Amniotic epithelial cell (primary cell): ENCODE data around the gene CRKL.
A peak's percentile ranks its signal among the peaks of the same experiment; 100 is the strongest.
"Not testable (repeated sequence)": the region's sequence is repeated elsewhere in the genome, so short reads cannot be mapped to it uniquely, and the experiment has no call there.

Experiments used
- DNase-seq: peaks from one replicate; pipeline ENCODE4 v3.0.0-alpha.2; 2010; ENCODE audit warnings: low read depth

The CRKL gene

GRCh38 chr22:20935049-20935448 lies 17.8 kb downstream of the CRKL start:
- DNase-seq, result not testable (repeated sequence)

DNA sequence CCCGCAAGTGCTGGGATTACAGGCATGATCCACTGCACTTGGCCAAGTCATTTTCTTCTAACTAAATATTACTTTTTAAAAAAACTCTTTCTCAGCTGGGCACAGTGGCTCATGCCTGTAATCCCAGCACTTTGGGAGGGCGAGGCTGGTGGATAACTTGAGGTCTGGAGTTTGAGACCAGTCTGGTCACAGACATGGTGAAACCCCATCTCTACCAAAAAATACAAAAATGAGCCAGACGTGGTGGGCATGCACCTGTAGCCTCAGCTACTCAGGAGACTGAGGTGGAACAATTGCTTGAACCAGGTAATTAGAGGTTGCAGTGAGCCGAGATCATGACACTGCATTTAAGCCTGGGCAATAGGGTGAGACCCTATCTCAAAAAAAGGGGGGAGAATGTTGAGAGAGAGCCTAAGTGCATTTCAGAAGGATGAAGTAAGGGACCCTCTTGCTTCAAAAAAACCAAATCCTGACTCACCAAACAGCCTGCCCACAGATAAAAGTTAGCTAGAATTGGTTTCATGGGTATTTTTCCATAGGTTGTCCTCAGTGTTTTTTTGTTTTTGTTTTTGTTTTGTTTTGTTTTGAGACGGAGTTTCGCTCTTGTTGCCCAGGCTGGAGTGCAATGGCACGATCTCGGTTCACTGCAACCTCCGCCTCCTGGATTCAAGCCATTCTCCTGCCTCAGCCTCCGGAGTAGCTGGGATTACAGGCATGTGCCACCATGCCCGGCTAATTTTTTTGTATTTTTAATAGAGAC lies 18.8 kb downstream of the CRKL start:
- DNase-seq, result not testable (repeated sequence)

- DNase-seq, result no peak
These were observed 20.0 kb downstream of the CRKL start for GRCh38 chr22:20937031-20937793.

- DNase-seq, result peak; percentile 36
These were observed 20.8 kb downstream of the CRKL start for GRCh38 chr22:20937794-20938671.

DNA sequence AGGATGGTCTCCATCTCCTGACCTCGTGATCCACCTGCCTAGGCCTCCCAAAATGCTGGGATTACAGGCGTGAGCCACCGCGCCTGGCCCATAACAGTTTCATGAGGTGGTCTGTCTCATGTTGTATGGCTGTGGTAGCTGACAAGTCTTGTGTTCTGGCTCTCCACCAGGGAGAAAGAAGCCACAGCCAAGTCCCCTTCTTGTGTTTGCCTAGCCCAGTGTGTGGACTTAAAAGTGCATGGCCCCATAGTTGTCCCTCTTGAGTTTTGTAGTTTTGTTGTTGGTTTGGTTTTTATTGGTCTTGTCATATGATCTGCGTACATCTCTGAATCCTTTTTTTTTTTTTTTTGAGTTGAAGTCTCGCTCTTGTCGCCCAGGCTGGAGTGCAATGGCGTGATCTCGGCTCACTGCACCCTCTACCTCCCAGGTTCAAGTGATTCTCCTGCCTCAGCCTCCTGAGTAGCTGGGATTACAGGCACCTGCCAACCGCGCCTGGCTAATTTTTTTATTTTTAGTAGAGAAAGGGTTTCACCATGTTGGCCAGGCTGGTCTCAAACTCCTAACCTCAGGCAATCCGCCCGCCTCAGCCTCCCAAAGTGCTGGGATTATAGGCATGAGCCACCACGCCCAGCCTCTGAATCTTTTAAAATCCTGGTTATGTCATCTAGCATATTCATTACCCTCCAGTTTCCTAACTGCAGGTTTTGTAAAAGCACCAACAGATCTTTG lies 22.4 kb downstream of the CRKL start:
- not testable (repeated sequence) for DNase-seq

GRCh38 chr22:20940186-20940651 lies 23.0 kb downstream of the CRKL start:
- no peak for DNase-seq

DNA sequence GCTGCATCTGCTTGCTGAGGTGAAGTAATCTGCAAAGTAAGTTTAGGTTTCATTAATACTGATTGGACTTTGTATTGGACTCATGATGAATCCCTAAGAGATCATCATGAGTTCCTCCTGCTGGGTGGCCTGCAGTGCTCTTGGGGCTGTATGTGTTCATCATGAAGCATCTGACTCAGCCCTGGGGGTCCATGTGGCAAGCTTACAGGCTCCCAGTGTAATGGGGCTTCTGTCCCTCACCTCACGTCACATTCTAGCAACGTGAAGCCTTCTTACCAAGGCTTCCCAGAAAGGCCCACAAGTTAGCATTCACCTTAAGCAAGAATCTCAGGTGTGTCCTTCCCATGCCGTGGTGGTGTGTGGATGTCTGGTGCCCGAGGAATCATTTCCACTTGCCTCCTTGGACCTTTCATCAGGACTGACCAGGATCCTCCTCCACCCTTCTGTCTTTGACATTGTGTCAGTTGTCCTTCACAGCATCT lies 23.7 kb downstream of the CRKL start:
- DNase-seq, result no peak

- DNase-seq, result not testable (repeated sequence)
These were observed 25.1 kb downstream of the CRKL start for GRCh38 chr22:20942203-20942902.

GRCh38 chr22:20943104-20943933 lies 26.1 kb downstream of the CRKL start:
- no peak for DNase-seq

GRCh38 chr22:20944042-20944441 lies 26.8 kb downstream of the CRKL start:
- no peak for DNase-seq

DNA sequence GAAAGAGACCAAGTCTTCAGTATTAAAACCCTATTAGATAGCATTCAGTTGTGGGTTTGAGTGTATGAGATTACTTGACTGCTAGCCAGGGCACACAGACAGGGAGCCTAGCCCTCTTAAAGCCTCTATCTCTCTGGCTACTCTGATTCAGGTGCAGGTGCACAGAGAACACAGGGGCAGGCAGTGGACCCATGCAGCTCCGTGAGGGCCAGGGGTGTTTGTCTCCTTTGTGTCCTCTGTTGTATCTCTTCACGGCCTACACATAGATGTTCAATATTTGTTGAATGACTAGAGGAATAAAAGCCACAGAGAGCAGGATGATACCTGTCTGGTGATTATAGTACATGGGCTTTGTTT lies 28.3 kb downstream of the CRKL start:
- DNase-seq, result no peak

DNA sequence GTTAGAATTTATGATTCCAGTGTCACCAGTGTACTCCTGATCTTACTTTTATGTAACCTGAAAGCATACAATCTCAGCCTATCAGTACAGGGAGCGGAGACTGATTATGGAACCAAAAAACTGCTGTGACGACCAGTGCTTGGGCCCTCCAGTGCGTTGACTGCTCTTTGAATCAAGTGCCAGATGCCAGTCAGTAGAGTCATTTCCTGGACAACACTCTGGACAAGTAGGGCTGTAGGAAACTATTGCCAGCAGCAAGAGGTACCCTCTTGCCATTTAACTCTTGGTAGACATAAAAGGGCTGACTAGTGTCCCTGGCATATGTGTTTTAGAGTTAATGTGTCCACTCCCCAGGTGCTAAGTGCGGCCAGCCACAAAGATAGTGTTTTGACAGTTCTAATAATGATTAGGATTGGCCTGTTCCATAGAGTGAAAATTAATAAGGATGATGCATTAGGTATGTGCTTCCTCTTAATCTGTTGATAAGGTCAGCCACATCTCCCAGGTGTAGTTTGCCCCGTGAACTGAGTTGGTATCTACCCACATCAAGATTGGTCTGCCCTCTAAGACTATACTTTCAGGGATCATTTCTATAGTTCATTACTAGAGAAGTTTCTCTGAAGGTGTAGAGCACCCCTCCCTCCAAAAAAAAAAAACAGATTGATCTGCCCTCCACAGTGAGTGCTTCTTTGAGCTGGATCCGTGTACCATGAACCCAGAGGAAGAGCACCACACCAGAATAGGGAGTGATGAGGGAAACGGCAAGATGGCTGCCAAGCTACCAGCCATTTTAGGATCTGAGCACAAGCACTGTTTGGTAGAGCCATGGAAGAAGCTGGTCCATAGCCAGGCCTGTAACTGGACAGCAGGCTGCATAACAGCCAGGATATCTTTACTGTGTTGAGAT lies 29.1 kb downstream of the CRKL start:
- no peak for DNase-seq

DNA sequence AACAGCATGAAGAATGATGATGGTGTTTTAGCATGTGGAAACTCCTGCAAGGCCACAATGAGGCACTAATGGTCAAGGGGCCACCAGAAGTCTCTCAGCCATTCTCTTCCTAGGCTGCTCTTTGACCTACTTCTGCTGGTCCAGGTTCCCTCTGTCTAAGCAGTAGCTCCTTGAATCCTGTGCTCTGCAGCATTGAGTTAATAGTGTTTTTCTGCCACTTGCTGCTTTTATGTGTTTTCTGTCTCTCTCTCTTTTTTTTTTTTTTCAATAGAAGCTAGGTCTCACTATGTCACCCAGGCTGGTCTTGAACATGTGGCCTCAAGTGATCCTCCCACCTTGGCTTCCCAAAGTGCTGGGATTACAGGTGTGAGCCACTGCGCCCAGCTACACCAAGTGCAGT lies 29.8 kb downstream of the CRKL start:
- DNase-seq, result no peak

GRCh38 chr22:20948450-20948849 lies 31.2 kb downstream of the CRKL start:
- no peak for DNase-seq

GRCh38 chr22:20948989-20949388 lies 31.8 kb downstream of the CRKL start:
- DNase-seq, result no peak

DNA sequence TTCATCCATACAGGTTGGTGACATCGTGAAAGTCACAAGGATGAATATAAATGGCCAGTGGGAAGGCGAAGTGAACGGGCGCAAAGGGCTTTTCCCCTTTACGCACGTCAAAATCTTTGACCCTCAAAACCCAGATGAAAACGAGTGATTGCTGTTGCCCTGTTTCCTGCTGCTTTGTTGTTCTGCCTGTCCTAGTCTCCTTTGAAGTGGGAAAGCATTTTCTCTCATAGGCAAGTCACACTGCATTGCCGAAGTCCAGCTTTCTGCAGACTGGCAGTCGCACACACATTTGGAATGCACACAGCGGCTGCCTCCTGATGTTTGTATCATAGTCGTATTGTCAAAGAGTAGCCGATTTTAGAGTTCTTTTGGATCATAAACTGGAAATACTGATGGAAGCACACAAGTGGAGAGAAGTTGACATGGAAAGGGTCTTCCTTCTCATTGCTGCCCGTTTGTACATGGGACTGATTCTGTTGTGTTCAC lies 32.5 kb downstream of the CRKL start:
- DNase-seq, result no peak

DNA sequence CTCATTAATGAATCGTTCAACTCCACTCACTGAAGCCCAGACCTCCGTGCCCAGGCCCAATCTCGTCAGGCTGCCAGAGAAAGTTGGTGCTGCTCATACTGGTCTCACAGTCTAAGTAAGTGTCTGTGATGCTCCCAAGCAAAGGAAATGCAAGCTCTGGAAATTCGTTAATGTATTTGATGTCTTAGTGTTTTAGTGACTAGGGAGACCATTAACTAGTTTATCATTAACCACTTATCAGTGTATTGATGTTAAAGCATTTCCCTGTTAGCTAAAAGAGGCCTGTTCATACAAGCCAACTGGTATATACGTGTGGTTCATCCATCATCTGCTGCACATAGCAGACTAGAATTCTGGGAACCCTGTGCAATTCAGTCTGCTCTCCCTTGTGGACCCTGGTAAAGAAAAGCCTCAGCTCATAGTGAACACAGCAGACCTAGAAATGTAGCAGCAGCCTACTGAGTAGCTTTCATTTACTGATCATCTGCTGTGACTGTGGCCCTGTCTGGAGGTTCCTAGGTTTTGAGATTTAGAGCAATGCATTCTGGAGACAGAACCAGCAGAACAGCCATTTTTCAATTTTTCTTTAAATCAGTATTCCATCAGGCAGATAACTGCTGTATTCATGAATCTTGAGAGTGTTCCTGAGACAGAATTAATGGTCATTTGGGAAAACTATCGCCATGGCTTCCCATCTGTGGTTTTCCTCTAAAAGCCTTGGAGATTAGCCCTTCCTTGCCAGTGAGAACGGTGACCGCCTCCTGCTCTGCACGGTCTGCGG lies 34.1 kb downstream of the CRKL start:
- no peak for DNase-seq

- no peak for DNase-seq
These were observed 34.7 kb downstream of the CRKL start for GRCh38 chr22:20951932-20952380.
